Right lobe of liver (tissue), 4 donors: Measurements from ENCODE around the gene FRZB.

Experiments used
- CTCF ChIP-seq, 4 donors: fragments of 200-600 bp in 3 of 4; fragments of 450-650 bp in 1 of 4; IDR thresholded peaks; one replicate each; pipeline versions ENCODE4 v1.5.1 to v1.8.0; 2016 to 2022; ENCODE audit warnings: antibody characterized with exemption in 4 of 4, mild to moderate bottlenecking in 2 of 4
- POLR2A ChIP-seq: fragments of 450-650 bp; IDR thresholded peaks from one replicate; pipeline ENCODE4 v1.6.1; 2017; ENCODE audit warnings: antibody characterized with exemption, mild to moderate bottlenecking
- donor health status: DM: no; HTN: no; CAD: no.
- donor health status: DM: no; HTN: no; CAD: no.
- donor health status: DM: no; HTN: yes; CAD: no.

- no peak for TF ChIP-seq CTCF (IDR thresholded peaks at IDR 0.05)
- no peak for TF ChIP-seq POLR2A
These were observed 48.9 kb downstream of the FRZB start for GRCh38 chr2:182817558-182817957.
